ENCODE results near the gene UTP20. TPM values are rescaled to one million over a fixed set of nuclear protein-coding genes. Genes with fewer than 3 reads are reported as not detected.

UTP20 gene
- polyA plus RNA-seq, 1 experiment, result 5.2 TPM

DNA sequence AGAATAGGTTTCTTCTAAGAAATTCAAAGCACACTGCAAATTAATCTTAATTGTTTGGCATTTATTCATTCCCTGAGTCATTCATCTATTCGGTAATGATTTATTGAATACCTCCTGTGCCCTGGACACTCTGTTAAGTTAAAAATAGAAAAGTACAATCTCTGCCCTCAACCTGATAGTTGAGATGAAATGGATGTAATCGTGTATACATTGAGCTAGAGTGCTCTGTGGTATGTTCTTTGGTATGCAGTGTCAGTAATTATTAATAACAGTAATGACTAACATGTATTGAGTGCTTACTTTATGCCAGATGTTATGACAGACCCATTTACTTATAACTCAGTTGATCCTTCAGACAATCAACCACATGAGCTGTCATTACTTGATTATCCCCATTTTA lies 47.6 kb downstream of the UTP20 start:
- ChIA-PET POLR2A (no interaction called here), CTCF (interaction anchor here (1.1 to 1.4 kb wide), 2 partner anchors 20 to 155 kb away, joined by 3 read pairs; no protein-coding TSS in a partner anchor)

DNA sequence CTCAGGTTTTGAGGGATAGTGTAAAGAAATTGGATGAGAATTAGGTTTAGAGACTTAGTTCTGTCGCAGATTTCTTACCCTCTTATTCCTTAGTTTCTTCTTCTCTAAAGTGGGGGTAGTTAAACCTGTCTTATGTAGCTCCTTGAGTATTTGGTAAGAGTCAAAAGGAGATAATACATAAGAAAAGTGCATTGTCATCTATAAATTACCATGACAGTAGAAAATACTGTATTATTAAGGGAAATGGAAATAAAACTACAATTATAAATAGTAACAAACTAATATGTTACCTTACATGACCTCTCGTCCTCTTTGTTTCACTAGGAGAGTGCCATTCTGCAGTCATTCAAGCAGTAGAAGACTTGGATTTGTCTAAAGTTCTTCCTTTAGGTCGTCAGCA lies 49.0 kb downstream of the UTP20 start:
- CTCF ChIA-PET, result no interaction called here
- POLR2A ChIA-PET, result no interaction called here
- TF ChIP-seq, protein P1, sequence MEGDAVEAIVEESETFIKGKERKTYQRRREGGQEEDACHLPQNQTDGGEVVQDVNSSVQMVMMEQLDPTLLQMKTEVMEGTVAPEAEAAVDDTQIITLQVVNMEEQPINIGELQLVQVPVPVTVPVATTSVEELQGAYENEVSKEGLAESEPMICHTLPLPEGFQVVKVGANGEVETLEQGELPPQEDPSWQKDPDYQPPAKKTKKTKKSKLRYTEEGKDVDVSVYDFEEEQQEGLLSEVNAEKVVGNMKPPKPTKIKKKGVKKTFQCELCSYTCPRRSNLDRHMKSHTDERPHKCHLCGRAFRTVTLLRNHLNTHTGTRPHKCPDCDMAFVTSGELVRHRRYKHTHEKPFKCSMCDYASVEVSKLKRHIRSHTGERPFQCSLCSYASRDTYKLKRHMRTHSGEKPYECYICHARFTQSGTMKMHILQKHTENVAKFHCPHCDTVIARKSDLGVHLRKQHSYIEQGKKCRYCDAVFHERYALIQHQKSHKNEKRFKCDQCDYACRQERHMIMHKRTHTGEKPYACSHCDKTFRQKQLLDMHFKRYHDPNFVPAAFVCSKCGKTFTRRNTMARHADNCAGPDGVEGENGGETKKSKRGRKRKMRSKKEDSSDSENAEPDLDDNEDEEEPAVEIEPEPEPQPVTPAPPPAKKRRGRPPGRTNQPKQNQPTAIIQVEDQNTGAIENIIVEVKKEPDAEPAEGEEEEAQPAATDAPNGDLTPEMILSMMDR (IDR thresholded peaks at IDR 0.05; ENCODE audit: insufficient read depth, low read depth, low read length), result no peak

More for the DNA sequence above, 47.6 kb downstream of the UTP20 start:
- no peaks in the 10 kb centered on the region; the same call in 1 of the 2 replicates for H3K36me3 ChIP-seq (ENCODE audit: control insufficient read depth, insufficient read depth, low read length)
- DNase-seq (ENCODE audit: low read depth), result no peak
- H3K27me3 ChIP-seq (ENCODE audit: control insufficient read depth, insufficient read depth, low read length), result no peaks in the 10 kb centered on the region
- H3K4me3 ChIP-seq (ENCODE audit: low read depth, low read length), result no peak overlapping the region
- TF ChIP-seq, protein P1 (IDR thresholded peaks at IDR 0.05; ENCODE audit: insufficient read depth, low read depth, low read length), result no peak

DNA sequence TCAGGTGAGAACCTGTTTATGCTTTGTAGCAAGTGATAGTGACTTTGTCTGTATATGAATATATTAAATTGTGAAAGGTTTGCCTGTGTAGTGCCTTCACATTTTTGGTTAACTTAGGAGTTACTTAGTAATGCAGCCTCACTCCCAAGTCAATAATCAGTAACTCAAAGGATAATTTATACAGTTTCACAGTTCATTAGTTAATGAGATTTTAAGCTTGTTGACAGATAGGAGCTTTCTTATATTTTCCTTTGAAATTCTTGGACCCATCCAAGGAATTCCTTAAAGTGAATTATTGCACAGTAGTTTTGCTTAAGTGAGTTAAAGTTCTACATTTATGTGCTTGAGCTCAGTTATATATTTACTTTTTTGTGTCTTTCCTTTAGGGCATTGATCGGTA lies 50.7 kb downstream of the UTP20 start:
- no peak for DNase-seq (ENCODE audit: low read depth)
- ChIA-PET CTCF (no interaction called here), POLR2A (no interaction called here)
- Histone ChIP-seq H3K36me3 (ENCODE audit: control insufficient read depth, insufficient read depth, low read length) (0 out of 2 replicates have a peak, but pooled peaks cover 2% of the 10 kb centered on the region), H3K4me3 (ENCODE audit: low read depth, low read length) (no peak overlapping the region), H3K27me3 (ENCODE audit: control insufficient read depth, insufficient read depth, low read length) (no peaks in the 10 kb centered on the region)
- TF ChIP-seq, protein P1 (IDR thresholded peaks at IDR 0.05; ENCODE audit: insufficient read depth, low read depth, low read length), result no peak

More for the DNA sequence above, 49.0 kb downstream of the UTP20 start:
- no peak overlapping the region for H3K4me3 ChIP-seq (ENCODE audit: low read depth, low read length)
- no peaks in the 10 kb centered on the region for H3K27me3 ChIP-seq (ENCODE audit: control insufficient read depth, insufficient read depth, low read length)
- no peak for DNase-seq (ENCODE audit: low read depth)
- H3K36me3 ChIP-seq (ENCODE audit: control insufficient read depth, insufficient read depth, low read length), result no peaks in the 10 kb centered on the region; the same call in 1 of the 2 replicates

DNA sequence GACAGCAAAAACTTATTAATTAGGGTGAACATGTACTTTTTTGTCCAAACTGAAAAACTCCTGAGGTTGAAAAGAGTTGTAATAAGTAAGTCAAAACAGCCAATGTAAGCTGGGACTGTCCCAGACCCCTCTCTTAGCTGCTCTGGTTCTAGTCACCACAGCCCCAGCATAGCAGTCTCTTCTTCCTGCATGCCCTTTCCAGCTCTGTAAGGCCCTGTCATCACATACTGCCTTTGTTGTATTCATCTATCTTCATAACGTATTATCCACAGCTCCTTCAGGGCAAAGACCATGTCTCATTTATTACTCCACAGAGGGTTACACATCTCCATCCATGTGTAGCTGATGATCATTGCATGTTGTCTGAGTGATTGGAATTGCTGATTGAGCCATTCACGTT lies 56.5 kb downstream of the UTP20 start:
- ChIA-PET CTCF (interaction anchor here (0.8 kb wide), 1 partner anchor 13 kb away, joined by 3 read pairs; no protein-coding TSS in a partner anchor), POLR2A (no interaction called here)
- no peak overlapping the region for H3K4me3 ChIP-seq (ENCODE audit: low read depth, low read length)
- DNase-seq (ENCODE audit: low read depth), result no peak
- TF ChIP-seq, protein P1 (IDR thresholded peaks at IDR 0.05; ENCODE audit: insufficient read depth, low read depth, low read length), result no peak
- H3K36me3 ChIP-seq (ENCODE audit: control insufficient read depth, insufficient read depth, low read length), result 0 out of 2 replicates have a peak, but pooled peaks cover 2% of the 10 kb centered on the region
- no peaks in the 10 kb centered on the region for H3K27me3 ChIP-seq (ENCODE audit: control insufficient read depth, insufficient read depth, low read length)

DNA sequence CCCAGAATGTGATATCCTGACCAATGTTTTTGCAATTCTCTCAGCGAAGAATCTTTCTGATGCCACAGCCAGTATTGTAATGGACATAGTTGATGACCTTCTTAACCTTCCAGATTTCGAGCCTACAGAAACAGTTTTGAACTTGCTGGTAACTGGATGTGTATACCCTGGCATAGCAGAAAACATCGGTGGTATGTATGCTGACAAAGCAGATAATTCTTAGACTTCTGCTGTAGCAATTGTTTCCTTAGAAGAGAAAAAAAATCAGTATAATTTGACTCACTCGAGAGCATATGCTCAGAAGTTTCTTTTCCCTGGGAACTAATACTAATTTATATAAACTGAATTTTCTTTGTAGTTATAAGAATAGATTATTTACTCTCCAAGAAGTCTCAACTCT lies 58.2 kb downstream of the UTP20 start:
- no peak for DNase-seq (ENCODE audit: low read depth)
- Histone ChIP-seq H3K4me3 (ENCODE audit: low read depth, low read length) (no peak overlapping the region), H3K36me3 (ENCODE audit: control insufficient read depth, insufficient read depth, low read length) (0 out of 2 replicates have a peak, but pooled peaks cover 2% of the 10 kb centered on the region), H3K27me3 (ENCODE audit: control insufficient read depth, insufficient read depth, low read length) (no peaks in the 10 kb centered on the region)
- ChIA-PET CTCF (interaction anchor here (1.0 kb wide), 1 partner anchor 10 kb away, joined by 4 read pairs; no protein-coding TSS in a partner anchor), POLR2A (no interaction called here)
- TF ChIP-seq, protein P1 (IDR thresholded peaks at IDR 0.05; ENCODE audit: insufficient read depth, low read depth, low read length), result no peak

All from BJ (cell line).